ENCODE results near the gene NCBP2.

- peak; percentile 86 for TF ChIP-seq CTCF (IDR thresholded peaks at IDR 0.05; ENCODE audit: poor library complexity, severe bottlenecking)
- no peak for TF ChIP-seq POLR2AphosphoS5 (IDR thresholded peaks at IDR 0.05)
- TF ChIP-seq EZH2 (IDR thresholded peaks at IDR 0.05; ENCODE audit: borderline replicate concordance, insufficient read depth, low read length, poor library complexity, severe bottlenecking) = no peak
- peak; percentile 73 for TF ChIP-seq SMC3 (conservative IDR thresholded peaks at IDR 0.05; ENCODE audit: poor library complexity)
- TF ChIP-seq RAD21 (conservative IDR thresholded peaks at IDR 0.05) = peak; percentile 68
- TF ChIP-seq, protein P1, sequence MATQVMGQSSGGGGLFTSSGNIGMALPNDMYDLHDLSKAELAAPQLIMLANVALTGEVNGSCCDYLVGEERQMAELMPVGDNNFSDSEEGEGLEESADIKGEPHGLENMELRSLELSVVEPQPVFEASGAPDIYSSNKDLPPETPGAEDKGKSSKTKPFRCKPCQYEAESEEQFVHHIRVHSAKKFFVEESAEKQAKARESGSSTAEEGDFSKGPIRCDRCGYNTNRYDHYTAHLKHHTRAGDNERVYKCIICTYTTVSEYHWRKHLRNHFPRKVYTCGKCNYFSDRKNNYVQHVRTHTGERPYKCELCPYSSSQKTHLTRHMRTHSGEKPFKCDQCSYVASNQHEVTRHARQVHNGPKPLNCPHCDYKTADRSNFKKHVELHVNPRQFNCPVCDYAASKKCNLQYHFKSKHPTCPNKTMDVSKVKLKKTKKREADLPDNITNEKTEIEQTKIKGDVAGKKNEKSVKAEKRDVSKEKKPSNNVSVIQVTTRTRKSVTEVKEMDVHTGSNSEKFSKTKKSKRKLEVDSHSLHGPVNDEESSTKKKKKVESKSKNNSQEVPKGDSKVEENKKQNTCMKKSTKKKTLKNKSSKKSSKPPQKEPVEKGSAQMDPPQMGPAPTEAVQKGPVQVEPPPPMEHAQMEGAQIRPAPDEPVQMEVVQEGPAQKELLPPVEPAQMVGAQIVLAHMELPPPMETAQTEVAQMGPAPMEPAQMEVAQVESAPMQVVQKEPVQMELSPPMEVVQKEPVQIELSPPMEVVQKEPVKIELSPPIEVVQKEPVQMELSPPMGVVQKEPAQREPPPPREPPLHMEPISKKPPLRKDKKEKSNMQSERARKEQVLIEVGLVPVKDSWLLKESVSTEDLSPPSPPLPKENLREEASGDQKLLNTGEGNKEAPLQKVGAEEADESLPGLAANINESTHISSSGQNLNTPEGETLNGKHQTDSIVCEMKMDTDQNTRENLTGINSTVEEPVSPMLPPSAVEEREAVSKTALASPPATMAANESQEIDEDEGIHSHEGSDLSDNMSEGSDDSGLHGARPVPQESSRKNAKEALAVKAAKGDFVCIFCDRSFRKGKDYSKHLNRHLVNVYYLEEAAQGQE (IDR thresholded peaks at IDR 0.05; ENCODE audit: borderline replicate concordance) = no peak
- no peak for TF ChIP-seq TAF1 (IDR thresholded peaks at IDR 0.05; ENCODE audit: low read depth)
Measured at GRCh38 chr3:196969660-196970546, 27.6 kb upstream of the NCBP2 start.
